T-cell (primary cell): Measurements from ENCODE around the gene MVB12B. TPM values are rescaled to one million over a fixed set of nuclear protein-coding genes. Genes with fewer than 3 reads are reported as not detected.

Experiments
- ATAC-seq, 4 experiments: fragments of 200-7000 bp in 3 of 4; fragments of 150-1000 bp in 1 of 4; cut with Tn5 transposase; replicated peaks in 1 of 4; 1 replicate in 3 of 4; 2 replicates in 1 of 4; pipeline ENCODE4 v1.10.0; 2021; ENCODE audit warnings: moderate library complexity in 3 of 4, mild to moderate bottlenecking in 2 of 4, moderate number of reproducible peaks in 1 of 4
- CTCF ChIA-PET, 2 donors: fragments of 300-600 bp; sonication (Branson Sonifier 250); formaldehyde crosslinking; loops; one replicate each; lab custom pipeline; 2022; ENCODE audit warnings: antibody characterized with exemption in 2 of 2; lab: Charles Lee
- POLR2A ChIA-PET, 2 donors: fragments of 300-600 bp; sonication (Branson Sonifier 250); formaldehyde crosslinking; loops; one replicate each; lab custom pipeline; 2022; ENCODE audit warnings: antibody characterized with exemption in 2 of 2; lab: Charles Lee
- DNase-seq, 35 experiments: peaks; one replicate each; pipeline versions ENCODE4 v3.0.0 to v3.0.0-alpha.2; 2013 to 2023
- H3K27ac ChIP-seq: one replicate; pipeline ENCODE4 v1.5.1; 2013; ENCODE audit warnings: low read length
- H3K27me3 ChIP-seq, 2 experiments: replicated peaks in 1 of 2; 1 replicate in 1 of 2; 2 replicates in 1 of 2; pipeline versions ENCODE4 v1.6.1 to v1.7.0; 2013; ENCODE audit warnings: low read length in 1 of 2, mixed read lengths in 1 of 2; ENCODE audit not compliant: control insufficient read depth in 2 of 2, insufficient read depth in 2 of 2; ENCODE audit errors: extremely low read depth in 1 of 2
- H3K36me3 ChIP-seq, 2 donors: 1 replicate in 1 of 2; 2 replicates in 1 of 2; pipeline versions ENCODE4 v1.6.1 to v1.7.0; 2013; ENCODE audit warnings: low read length in 1 of 2; ENCODE audit not compliant: control insufficient read depth in 2 of 2, insufficient read depth in 1 of 2; ENCODE audit errors: extremely low read depth in 1 of 2
- H3K4me1 ChIP-seq, 2 experiments: 1 replicate in 1 of 2; 2 replicates in 1 of 2; pipeline versions ENCODE4 v1.6.1 to v1.7.0; 2013; ENCODE audit warnings: low read length in 2 of 2, mixed read lengths in 1 of 2; ENCODE audit not compliant: insufficient read depth in 2 of 2, control insufficient read depth in 1 of 2; ENCODE audit errors: extremely low read depth in 1 of 2
- H3K4me3 ChIP-seq, 2 donors: 1 replicate in 1 of 2; 2 replicates in 1 of 2; pipeline versions ENCODE4 v1.5.1 to v1.7.0; 2013; ENCODE audit warnings: mild to moderate bottlenecking in 2 of 2, low read length in 1 of 2, moderate library complexity in 1 of 2; ENCODE audit not compliant: control insufficient read depth in 1 of 2; ENCODE audit errors: extremely low read depth in 1 of 2
- H3K9me3 ChIP-seq: 2 replicates; pipeline ENCODE4 v1.7.0; 2013
- H3K27ac Mint-ChIP-seq, 2 donors: one replicate each; pipeline ENCODE4 v1.8.0; 2020 to 2021; ENCODE audit warnings: mild to moderate bottlenecking in 2 of 2, mixed read lengths in 2 of 2
- H3K27me3 Mint-ChIP-seq, 2 donors: one replicate each; pipeline ENCODE4 v1.8.0; 2021 to 2022; ENCODE audit warnings: mixed read lengths in 2 of 2
- H3K36me3 Mint-ChIP-seq: one replicate; pipeline ENCODE4 v1.8.0; 2021; ENCODE audit warnings: mixed read lengths
- H3K4me1 Mint-ChIP-seq, 3 donors: one replicate each; pipeline ENCODE4 v1.8.0; 2020 to 2022; ENCODE audit warnings: mixed read lengths in 3 of 3, mild to moderate bottlenecking in 1 of 3
- H3K4me3 Mint-ChIP-seq, 3 donors: one replicate each; pipeline ENCODE4 v1.8.0; 2020 to 2022; ENCODE audit warnings: mild to moderate bottlenecking in 3 of 3, mixed read lengths in 3 of 3, moderate library complexity in 3 of 3
- H3K9me3 Mint-ChIP-seq, 3 donors: one replicate each; pipeline ENCODE4 v1.8.0; 2020 to 2022; ENCODE audit warnings: mixed read lengths in 3 of 3
- WGBS: methylation state at CpG from one replicate; pipeline ENCODE4 v1.1.5; 2013; ENCODE audit warnings: missing lambda C conversion rate; ENCODE audit not compliant: insufficient coverage; 5-methylcytosine and 5-hydroxymethylcytosine counted together
- total RNA-seq, 35 experiments: library from RNA in 6 of 35; stranded (reverse) in 6 of 35; fragments of 120-200 nt in 1 of 35; gene quantifications; one replicate each; pipeline versions ENCODE4 v1.2.1 to v1.2.4 and lab custom pipeline; 2013 to 2026

MVB12B gene
- total RNA-seq, 5 donors from 2014 or later (not counting 1 experiment from before 2014, with no cell fraction given), result 8.2 to 25.2 (median 10.6) TPM

DNA sequence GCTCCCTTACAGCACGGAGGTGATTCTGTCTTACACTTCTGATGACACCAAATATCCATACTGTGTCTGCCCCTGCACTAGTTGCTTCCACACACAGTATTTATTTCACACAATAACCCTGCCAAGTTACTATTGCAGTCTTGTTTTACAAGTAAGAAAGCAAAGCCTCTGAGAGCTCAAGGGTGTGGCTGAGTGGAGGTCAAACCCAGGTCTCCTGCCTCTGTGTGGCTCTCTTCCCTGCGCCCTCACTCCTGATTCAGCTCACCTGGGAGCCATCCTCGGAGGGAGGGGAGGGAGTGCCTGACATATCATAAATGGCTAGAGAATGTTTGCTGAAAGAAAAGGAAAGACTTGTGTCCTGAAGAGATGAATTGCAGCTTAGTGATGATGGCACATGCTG lies 41.0 kb downstream of the MVB12B start:
- H3K4me1 Mint-ChIP-seq, result peaks cover 0 to 6% (median 2%) of the 10 kb centered on the region in 3 donors
- CTCF ChIA-PET, result no interaction called here
- Histone ChIP-seq H3K27me3 (no peaks in the 10 kb centered on the region), H3K4me1 (no peaks in the 10 kb centered on the region), H3K36me3 (no peaks in the 10 kb centered on the region), H3K4me3 (no peak overlapping the region), H3K27ac (no peak overlapping the region), H3K9me3 (no peaks in the 10 kb centered on the region)
- no peaks in the 10 kb centered on the region for H3K27me3 Mint-ChIP-seq
- no peak overlapping the region for H3K4me3 Mint-ChIP-seq
- no peak for DNase-seq
- 94% methylated on average over 3 of the region's 3 CpGs for WGBS
- H3K36me3 Mint-ChIP-seq, result peaks cover 21% of the 10 kb centered on the region
- POLR2A ChIA-PET, result no interaction called here
- H3K27ac Mint-ChIP-seq, result no peak overlapping the region
- ATAC-seq, result no peak
- peaks cover 0 to 8% (median 7%) of the 10 kb centered on the region in 3 donors for H3K9me3 Mint-ChIP-seq

DNA sequence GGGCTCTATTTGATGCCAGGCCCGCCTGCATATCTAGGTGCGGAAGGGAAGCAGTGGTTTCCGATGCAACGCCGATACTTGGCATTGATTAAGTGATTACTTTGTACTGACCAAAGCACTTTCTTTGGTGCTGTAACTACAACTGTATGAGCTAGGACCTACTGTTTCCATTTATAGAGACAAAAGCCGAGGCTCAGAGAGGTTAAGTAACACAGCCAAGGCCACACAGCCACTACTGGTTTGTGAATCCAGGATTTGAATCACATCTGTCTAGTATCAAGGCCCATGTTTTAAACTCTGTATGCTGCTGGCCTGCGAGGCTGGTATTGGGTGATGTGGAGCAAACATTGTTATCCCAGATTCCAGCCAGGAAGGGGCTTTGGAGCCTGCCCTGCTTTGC lies 41.4 kb downstream of the MVB12B start:
- POLR2A ChIA-PET, result no interaction called here
- no peak overlapping the region for H3K4me3 ChIP-seq
- Mint-ChIP-seq H3K27me3 (no peaks in the 10 kb centered on the region), H3K4me3 (no peak overlapping the region), H3K27ac (no peak overlapping the region), H3K9me3 (peaks cover 0 to 8% (median 7%) of the 10 kb centered on the region in 3 donors), H3K4me1 (peaks cover 0 to 6% (median 2%) of the 10 kb centered on the region in 3 donors), H3K36me3 (peaks cover 21% of the 10 kb centered on the region)
- 100% methylated on average over 5 of the region's 7 CpGs for WGBS
- no peak for ATAC-seq
- no peak overlapping the region for H3K27ac ChIP-seq
- no peaks in the 10 kb centered on the region for H3K9me3 ChIP-seq
- H3K36me3 ChIP-seq, result no peaks in the 10 kb centered on the region
- H3K27me3 ChIP-seq, result no peaks in the 10 kb centered on the region
- no peaks in the 10 kb centered on the region for H3K4me1 ChIP-seq
- DNase-seq, result no peak
- CTCF ChIA-PET, result interaction anchor here in 1 of 2 donors (1.2 kb wide), 1 partner anchor 31 kb away, joined by 3 read pairs; no protein-coding TSS in a partner anchor

DNA sequence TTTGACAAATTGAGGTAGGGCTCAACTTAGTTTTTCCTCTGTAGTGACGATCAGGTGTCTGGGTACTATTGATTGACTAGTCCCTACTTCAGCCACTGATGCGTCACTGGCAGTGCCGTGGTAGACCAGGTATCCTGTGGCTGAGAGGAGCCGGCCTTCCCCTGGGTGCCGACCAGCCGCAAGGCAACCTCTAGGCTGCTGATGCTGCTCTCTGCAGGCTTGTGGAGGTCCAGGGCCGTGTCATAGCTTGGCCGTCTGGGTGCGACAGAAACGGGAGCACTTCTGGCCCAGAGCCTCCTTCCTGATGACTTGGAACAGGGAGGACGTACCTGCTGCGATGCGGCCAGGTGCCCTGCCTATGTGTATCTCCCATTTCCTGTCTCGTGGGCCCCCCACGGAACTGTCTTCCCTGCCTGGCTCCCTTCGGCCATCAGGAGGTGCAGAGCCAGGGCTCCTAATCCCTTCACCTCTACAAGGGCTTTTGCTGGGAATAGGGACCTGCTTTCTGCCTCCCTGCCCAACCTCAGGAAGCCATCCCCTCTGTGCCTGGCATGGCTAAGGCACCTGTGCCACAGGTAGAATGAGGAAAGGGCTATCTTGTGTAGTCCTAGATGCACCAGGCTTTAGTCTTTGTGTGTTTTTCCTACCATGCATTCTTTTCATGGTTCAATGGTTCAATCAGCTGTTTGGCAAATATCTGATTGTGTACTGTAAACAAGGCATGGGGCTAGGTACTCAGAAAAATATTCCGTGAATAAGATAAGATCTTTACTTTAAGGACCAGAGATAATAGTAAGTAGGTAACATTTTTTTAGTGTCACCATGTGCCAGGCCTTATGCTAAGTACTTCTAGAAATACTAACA lies 44.6 kb downstream of the MVB12B start:
- Histone ChIP-seq H3K27me3 (no peaks in the 10 kb centered on the region), H3K36me3 (no peaks in the 10 kb centered on the region), H3K27ac (no peak overlapping the region), H3K9me3 (no peaks in the 10 kb centered on the region), H3K4me1 (no peaks in the 10 kb centered on the region), H3K4me3 (no peak overlapping the region)
- WGBS, result 94% methylated on average over 16 of the region's 17 CpGs
- no peak overlapping the region for H3K27ac Mint-ChIP-seq
- DNase-seq (no peak), ATAC-seq (no peak)
- H3K36me3 Mint-ChIP-seq, result peaks cover 5% of the 10 kb centered on the region
- ChIA-PET POLR2A (interaction anchor here in 1 of 2 donors (0.5 to 0.6 kb wide), 2 partner anchors 20 to 40 kb away, joined by 3 to 4 read pairs; no protein-coding TSS in a partner anchor), CTCF (no interaction called here)
- no peaks in the 10 kb centered on the region for H3K27me3 Mint-ChIP-seq
- H3K9me3 Mint-ChIP-seq, result no peaks in the 10 kb centered on the region
- no peak overlapping the region for H3K4me3 Mint-ChIP-seq
- peaks cover 11 to 15% (median 11%) of the 10 kb centered on the region in 3 donors for H3K4me1 Mint-ChIP-seq

DNA sequence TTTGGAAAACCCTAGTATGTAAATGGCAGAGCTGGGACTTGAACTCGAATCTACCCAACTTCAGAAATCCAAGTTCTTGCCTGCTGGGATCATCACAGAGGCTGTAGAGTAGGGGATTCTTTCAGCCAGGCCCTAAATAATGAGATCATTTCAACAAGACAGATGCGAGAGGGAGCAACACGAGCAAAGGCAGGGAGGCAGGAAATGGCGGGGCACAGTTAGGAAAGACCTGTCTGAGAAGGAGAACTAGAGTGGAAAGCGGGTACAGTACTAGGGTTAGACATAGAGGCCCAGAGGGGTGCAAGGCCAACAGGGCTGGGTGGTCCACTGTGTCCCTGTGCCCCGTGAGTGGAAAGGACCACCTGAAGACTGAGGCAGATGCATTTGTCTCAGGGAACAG lies 46.1 kb downstream of the MVB12B start:
- H3K27ac ChIP-seq, result no peak overlapping the region
- ChIA-PET CTCF (no interaction called here), POLR2A (no interaction called here)
- 90% methylated on average over 4 of the region's 6 CpGs for WGBS
- no peaks in the 10 kb centered on the region for H3K27me3 ChIP-seq
- Mint-ChIP-seq H3K27ac (no peak overlapping the region), H3K27me3 (peaks cover 0 to 3% of the 10 kb centered on the region in 2 donors), H3K4me3 (no peak overlapping the region), H3K36me3 (no peaks in the 10 kb centered on the region), H3K4me1 (peaks cover 11 to 19% (median 14%) of the 10 kb centered on the region in 3 donors), H3K9me3 (no peaks in the 10 kb centered on the region)
- ATAC-seq, result no peak
- no peaks in the 10 kb centered on the region for H3K36me3 ChIP-seq
- no peaks in the 10 kb centered on the region for H3K9me3 ChIP-seq
- no peaks in the 10 kb centered on the region for H3K4me1 ChIP-seq
- DNase-seq, result no peak
- no peak overlapping the region for H3K4me3 ChIP-seq

DNA sequence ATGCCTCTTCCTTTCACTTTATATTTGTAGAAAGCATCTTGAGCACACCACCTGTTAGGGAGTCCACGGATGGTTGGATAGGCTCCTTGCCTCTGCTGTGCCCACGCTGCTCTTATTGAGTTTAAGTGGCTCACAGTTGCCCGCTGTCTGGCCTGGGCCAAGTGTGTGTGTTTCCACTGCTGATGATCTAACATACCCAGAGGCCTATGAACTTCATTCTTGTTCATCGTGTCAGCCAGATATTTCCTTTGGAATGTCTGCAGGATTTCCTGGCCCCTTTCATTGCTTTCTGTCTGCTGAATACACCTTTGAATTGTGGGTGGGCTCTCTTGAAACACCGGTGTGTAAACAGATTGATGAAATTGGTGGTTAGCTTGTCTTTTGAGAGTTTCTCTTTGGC lies 46.6 kb downstream of the MVB12B start:
- WGBS, result 86% methylated on average over 4 of the region's 5 CpGs

DNA sequence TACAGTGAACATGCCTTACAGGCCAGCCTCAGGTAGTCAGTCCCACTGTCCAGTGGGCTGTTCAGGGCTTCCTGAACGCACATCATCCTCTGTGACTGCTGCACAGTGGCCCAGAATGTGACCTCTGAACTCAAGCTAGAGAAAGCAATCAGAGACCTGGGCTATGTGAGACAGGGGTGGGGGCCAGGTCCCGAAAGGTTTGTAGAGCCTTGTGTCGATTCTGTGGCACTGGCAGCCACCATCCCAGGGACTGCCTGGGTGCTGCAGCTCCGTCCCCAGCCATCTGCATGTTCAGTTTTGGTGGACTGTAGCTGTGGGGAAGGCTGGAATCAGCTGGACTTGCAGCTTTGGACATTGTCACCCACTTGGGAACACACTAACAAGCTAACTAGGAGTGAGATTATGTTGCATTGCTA lies 47.7 kb downstream of the MVB12B start:
- no peak for DNase-seq
- ChIA-PET POLR2A (no interaction called here), CTCF (no interaction called here)

More for the DNA sequence above, 46.6 kb downstream of the MVB12B start:
- H3K27me3 ChIP-seq, result no peaks in the 10 kb centered on the region
- H3K4me3 ChIP-seq, result no peak overlapping the region
- Mint-ChIP-seq H3K27ac (no peak overlapping the region), H3K4me1 (peaks cover 12 to 19% (median 14%) of the 10 kb centered on the region in 3 donors), H3K36me3 (no peaks in the 10 kb centered on the region), H3K9me3 (no peaks in the 10 kb centered on the region), H3K4me3 (no peak overlapping the region), H3K27me3 (peaks cover 0 to 3% of the 10 kb centered on the region in 2 donors)
- CTCF ChIA-PET, result no interaction called here
- no peaks in the 10 kb centered on the region for H3K9me3 ChIP-seq
- H3K27ac ChIP-seq, result no peak overlapping the region
- H3K4me1 ChIP-seq, result no peaks in the 10 kb centered on the region
- POLR2A ChIA-PET, result no interaction called here
- DNase-seq, result no peak
- no peak for ATAC-seq
- H3K36me3 ChIP-seq, result no peaks in the 10 kb centered on the region

More for the DNA sequence above, 47.7 kb downstream of the MVB12B start:
- Mint-ChIP-seq H3K4me1 (peaks cover 13 to 19% (median 14%) of the 10 kb centered on the region in 3 donors), H3K27ac (no peak overlapping the region), H3K4me3 (no peak overlapping the region), H3K9me3 (no peaks in the 10 kb centered on the region), H3K27me3 (peaks cover 0 to 3% of the 10 kb centered on the region in 2 donors), H3K36me3 (no peaks in the 10 kb centered on the region)
- Histone ChIP-seq H3K4me3 (no peak overlapping the region), H3K4me1 (no peaks in the 10 kb centered on the region), H3K9me3 (no peaks in the 10 kb centered on the region), H3K27ac (no peak overlapping the region), H3K36me3 (no peaks in the 10 kb centered on the region), H3K27me3 (no peaks in the 10 kb centered on the region)
- ATAC-seq, result no peak
- 90% methylated on average over 3 of the region's 4 CpGs for WGBS
